SK-N-SH (cell line): ENCODE measurements around the gene MAD2L2. TPM values are rescaled to one million over a fixed set of nuclear protein-coding genes. Genes with fewer than 3 reads are reported as not detected.

Experiments
- CTCF ChIA-PET: fragments of 300-600, 350-600 bp; formaldehyde crosslinking; extraction: SDS; loops from one replicate; lab custom pipeline; 2021; lab: Yijun Ruan, JAX
- POLR2A ChIA-PET: fragments of 350-600 bp; sonication (Branson Sonifier 250); formaldehyde crosslinking; extraction: SDS; loops from one replicate; lab custom pipeline; 2020; ENCODE audit warnings: antibody characterized with exemption, inconsistent platforms; lab: Yijun Ruan, JAX
- DNase-seq: peaks from one replicate; pipeline ENCODE4 v3.0.0; 2012
- H2AFZ ChIP-seq: fragments of 200-600 bp; sonication (generic); 2 replicates; pipeline ENCODE4 v1.8.1; 2016; ENCODE audit warnings: antibody characterized with exemption, mild to moderate bottlenecking, low read depth
- H3F3A ChIP-seq: fragments of 200-600 bp; sonication (generic); replicated peaks from 2 replicates; pipeline ENCODE3; 2016; ENCODE audit warnings: antibody characterized with exemption, mild to moderate bottlenecking; ENCODE audit not compliant: insufficient read depth
- H3K27ac ChIP-seq, 2 experiments: fragments of 200-500 bp in 1 of 2; fragments of 200-600 bp in 1 of 2; sonication (Bioruptor generic) in 1 of 2; sonication (generic), shearing (Covaris generic) in 1 of 2; 2 replicates each; pipeline versions ENCODE4 v1.5.1 to v1.6.1; 2014 to 2016; ENCODE audit warnings: low read depth in 2 of 2, inconsistent platforms in 1 of 2, low read length in 1 of 2, mild to moderate bottlenecking in 1 of 2, mixed read lengths in 1 of 2
- H3K27me3 ChIP-seq: fragments of 200-600 bp; sonication (generic), shearing (Covaris generic); 2 replicates; pipeline ENCODE4 v1.6.1; 2016; ENCODE audit warnings: mixed run types; ENCODE audit not compliant: insufficient read depth
- H3K36me3 ChIP-seq, 2 experiments: fragments of 200-500 bp in 1 of 2; fragments of 200-600 bp in 1 of 2; sonication (Bioruptor generic) in 1 of 2; sonication (generic) in 1 of 2; replicated peaks in 1 of 2; 2 replicates each; pipeline versions ENCODE3 to v1.5.1; 2014 to 2016; ENCODE audit warnings: low read length in 1 of 2, mild to moderate bottlenecking in 1 of 2; ENCODE audit not compliant: insufficient read depth in 2 of 2, control insufficient read depth in 1 of 2
- H3K4me1 ChIP-seq, 2 experiments: fragments of 200-500 bp in 1 of 2; fragments of 200-600 bp in 1 of 2; sonication (Bioruptor generic) in 1 of 2; sonication (generic), shearing (Covaris generic) in 1 of 2; 2 replicates each; pipeline versions ENCODE4 v1.5.1 to v1.6.1; 2014 to 2016; ENCODE audit warnings: low read depth in 1 of 2, low read length in 1 of 2, mixed run types in 1 of 2; ENCODE audit not compliant: insufficient read depth in 2 of 2, control insufficient read depth in 1 of 2
- H3K4me2 ChIP-seq: fragments of 200-600 bp; sonication (generic), shearing (Covaris generic); 2 replicates; pipeline ENCODE4 v1.6.1; 2017; ENCODE audit warnings: mixed run types
- H3K4me3 ChIP-seq, 2 experiments: fragments of 200-500 bp in 1 of 2; fragments of 200-600 bp in 1 of 2; sonication (Bioruptor generic) in 1 of 2; sonication (generic), shearing (Covaris generic) in 1 of 2; 2 replicates each; pipeline versions ENCODE4 v1.5.1 to v1.8.1; 2014 to 2016; ENCODE audit warnings: low read depth in 2 of 2, inconsistent platforms in 1 of 2, low read length in 1 of 2, mild to moderate bottlenecking in 1 of 2, mixed read lengths in 1 of 2, moderate library complexity in 1 of 2
- H3K79me2 ChIP-seq: fragments of 200-600 bp; sonication (generic); 2 replicates; pipeline ENCODE4 v1.8.1; 2017; ENCODE audit warnings: mild to moderate bottlenecking; ENCODE audit not compliant: insufficient read depth
- H3K9ac ChIP-seq: fragments of 200-600 bp; sonication (generic); 2 replicates; pipeline ENCODE4 v1.6.1; 2017; ENCODE audit warnings: mixed run types
- H3K9me2 ChIP-seq: fragments of 200-600 bp; sonication (generic); 2 replicates; pipeline ENCODE4 v1.6.1; 2017; ENCODE audit warnings: mixed run types
- H3K9me3 ChIP-seq: fragments of 200-600 bp; sonication (generic); 2 replicates; pipeline ENCODE4 v1.6.1; 2017; ENCODE audit warnings: mixed run types, mild to moderate bottlenecking, moderate library complexity
- H4K20me1 ChIP-seq: fragments of 200-600 bp; sonication (generic); 2 replicates; pipeline ENCODE4 v1.6.1; 2017; ENCODE audit warnings: mild to moderate bottlenecking, mixed run types; ENCODE audit not compliant: insufficient read depth
- CTCF ChIP-seq: fragments of 200-600 bp; sonication (generic); IDR thresholded peaks from 2 replicates; pipeline ENCODE4 v1.6.1; 2017; ENCODE audit warnings: antibody characterized with exemption, mild to moderate bottlenecking, moderate library complexity
- ELF1 ChIP-seq: IDR thresholded peaks from 2 replicates; pipeline ENCODE4 v1.4.0; 2012
- EZH2phosphoT487 ChIP-seq: fragments of 200-600 bp; sonication (generic); IDR thresholded peaks from 2 replicates; pipeline ENCODE4 v1.6.1; 2017; ENCODE audit warnings: low read depth, mixed run types, mild to moderate bottlenecking, antibody characterized with exemption, moderate library complexity, borderline replicate concordance
- FOSL2 ChIP-seq: IDR thresholded peaks from 2 replicates; pipeline ENCODE4 v1.4.0; 2012; ENCODE audit warnings: low read depth, mild to moderate bottlenecking, moderate library complexity, borderline replicate concordance
- GABPA ChIP-seq: IDR thresholded peaks from 2 replicates; pipeline ENCODE4 v1.4.0; 2012; ENCODE audit warnings: low read depth, mild to moderate bottlenecking
- IRF3 ChIP-seq: fragments of 150-350 bp; IDR thresholded peaks from 2 replicates; pipeline ENCODE4 v1.6.1; 2016; ENCODE audit warnings: mild to moderate bottlenecking, low read depth, low read length
- MXI1 ChIP-seq: IDR thresholded peaks from 2 replicates; pipeline ENCODE4 v1.6.1; 2012; ENCODE audit warnings: mild to moderate bottlenecking, low read depth, low read length, improper control_type of control experiment
- NRF1 ChIP-seq: IDR thresholded peaks from 2 replicates; pipeline ENCODE4 v1.6.1; 2012; ENCODE audit warnings: low read depth, mild to moderate bottlenecking, low read length
- RAD21 ChIP-seq: IDR thresholded peaks from 2 replicates; pipeline ENCODE4 v1.6.1; 2012; ENCODE audit warnings: mild to moderate bottlenecking, low read length
- RFX5 ChIP-seq: IDR thresholded peaks from 2 replicates; pipeline ENCODE4 v1.6.1; 2012; ENCODE audit warnings: mild to moderate bottlenecking, improper control_type of control experiment, low read length
- RXRA ChIP-seq: IDR thresholded peaks from 2 replicates; pipeline ENCODE4 v1.4.0; 2012; ENCODE audit warnings: low read depth, mild to moderate bottlenecking, borderline replicate concordance
- SMC3 ChIP-seq: IDR thresholded peaks from 2 replicates; pipeline ENCODE4 v1.6.1; 2012; ENCODE audit warnings: low read depth, low read length, improper control_type of control experiment
- TCF12 ChIP-seq: IDR thresholded peaks from 2 replicates; pipeline ENCODE4 v1.4.0; 2012
- USF2 ChIP-seq: fragments of 150-350 bp; IDR thresholded peaks from 2 replicates; pipeline ENCODE4 v1.6.1; 2017; ENCODE audit warnings: antibody characterized with exemption, low read length, low read depth, borderline replicate concordance
- YY1 ChIP-seq: IDR thresholded peaks from 2 replicates; pipeline ENCODE4 v1.4.0; 2012; ENCODE audit warnings: low read depth, mild to moderate bottlenecking
- whole genome bisulfite sequencing: methylation state at CpG from one replicate; pipeline ENCODE4 v1.1.6; 2017; ENCODE audit warnings: low lambda C conversion rate; 5-methylcytosine and 5-hydroxymethylcytosine counted together
- polyA plus RNA-seq, 3 experiments: library from polyadenylated mRNA; depleted of rRNA; stranded (reverse); fragments of >200 nt; gene quantifications; 2 replicates each; pipeline ENCODE4 v1.2.3, GENCODE V29; 2012

MAD2L2 gene
- polyA plus RNA-seq, 1 of the 3 experiments (the other 2 are of a cell fraction) = 94.0 TPM

GRCh38 chr1:11646317-11646716 lies 34.6 kb downstream of the MAD2L2 start:
- Histone ChIP-seq H3K9me3 (no peaks in the 10 kb centered on the region), H3F3A (no peaks in the 10 kb centered on the region), H3K36me3 (no peaks in the 10 kb centered on the region), H2AFZ (no peak overlapping the region), H3K27ac (no peak overlapping the region), H4K20me1 (no peaks in the 10 kb centered on the region), H3K4me1 (peaks cover 0 to 13% of the 10 kb centered on the region in 2 experiments; a peak in 1 of 4 replicates), H3K4me3 (no peak overlapping the region), H3K9me2 (no peaks in the 10 kb centered on the region), H3K4me2 (no peak overlapping the region), H3K9ac (no peak overlapping the region), H3K79me2 (no peaks in the 10 kb centered on the region), H3K27me3 (no peaks in the 10 kb centered on the region)
- WGBS = 76% methylated on average over 9 of the region's 9 CpGs
- DNase-seq = no peak
- POLR2A ChIA-PET = interaction anchor here (1.0 to 1.6 kb wide), 3 partner anchors 168 to 383 kb away, joined by 3 to 8 read pairs (median 3); partner anchors contain the start of genes DISP3, MTOR and UBIAD1
- CTCF ChIA-PET = interaction anchor here (0.6 to 9.9 kb wide), 84 partner anchors 10 to 616 kb away, joined by 3 to 205 read pairs (median 4); partner anchors contain the start of genes AGTRAP, DISP3, FBXO6 and MAD2L2
- no peak for TF ChIP-seq IRF3
- no peak for TF ChIP-seq RAD21
- no peak for TF ChIP-seq NRF1
- no peak for TF ChIP-seq YY1
- TF ChIP-seq SMC3 = no peak
- no peak for TF ChIP-seq RFX5
- TF ChIP-seq FOSL2 = no peak
- no peak for TF ChIP-seq ELF1
- TF ChIP-seq, all 33 proteins: peak for 0

GRCh38 chr1:11645670-11646265 lies 35.2 kb downstream of the MAD2L2 start:
- CTCF ChIA-PET = interaction anchor here (0.6 to 9.9 kb wide), 88 partner anchors 8 to 616 kb away, joined by 3 to 205 read pairs (median 4); partner anchors contain the start of genes AGTRAP, DISP3, FBXO2 and FBXO6
- no peak overlapping the region for H3K4me3 ChIP-seq
- H3K4me1 ChIP-seq = peaks cover 0 to 9% of the 10 kb centered on the region in 2 experiments; a peak in 1 of 4 replicates
- H3K36me3 ChIP-seq = no peaks in the 10 kb centered on the region
- H3F3A ChIP-seq = no peaks in the 10 kb centered on the region
- WGBS = 22% methylated on average over 7 of the region's 8 CpGs
- no peaks in the 10 kb centered on the region for H3K9me3 ChIP-seq
- POLR2A ChIA-PET = interaction anchor here (0.7 to 1.6 kb wide), 4 partner anchors 167 to 383 kb away, joined by 3 to 8 read pairs (median 3); partner anchors contain the start of genes DISP3, MTOR and UBIAD1
- H3K4me2 ChIP-seq = no peak overlapping the region
- DNase-seq = peak; percentile 83
- no peaks in the 10 kb centered on the region for H3K27me3 ChIP-seq
- no peak overlapping the region for H3K27ac ChIP-seq
- no peaks in the 10 kb centered on the region for H3K9me2 ChIP-seq
- H2AFZ ChIP-seq = no peak overlapping the region
- H3K79me2 ChIP-seq = no peaks in the 10 kb centered on the region
- no peaks in the 10 kb centered on the region for H4K20me1 ChIP-seq
- TF ChIP-seq CTCF = peak; percentile 83
- TF ChIP-seq YY1 = no peak
- no peak for TF ChIP-seq NRF1
- TF ChIP-seq TCF12 = no peak
- no peak for TF ChIP-seq USF2
- TF ChIP-seq ELF1 = no peak
- peak; percentile 79 for TF ChIP-seq MXI1
- TF ChIP-seq SMC3 = peak; percentile 75
- TF ChIP-seq RXRA = no peak
- no peak for TF ChIP-seq GABPA
- TF ChIP-seq RAD21 = peak; percentile 88
- TF ChIP-seq EZH2phosphoT487 = no peak
- no peak overlapping the region for H3K9ac ChIP-seq
